Liver (tissue), 9 donors: ENCODE results near the gene PALMD. TPM values are rescaled to one million over a fixed set of nuclear protein-coding genes. Genes with fewer than 3 reads are reported as not detected.

Experiments
- DNase-seq: peaks from one replicate; pipeline ENCODE4 v3.0.0-alpha.2; 2017; ENCODE audit warnings: low spot score
- H3K27ac ChIP-seq, 2 donors: one replicate each; pipeline ENCODE4 v1.7.0; 2013; ENCODE audit warnings: inconsistent platforms in 2 of 2, low read length in 2 of 2, control low read depth in 1 of 2, low read depth in 1 of 2, mild to moderate bottlenecking in 1 of 2
- H3K27me3 ChIP-seq, 4 donors: one replicate each; pipeline versions ENCODE4 v1.6.1 to v1.7.0; 2013; ENCODE audit warnings: low read length in 3 of 4, inconsistent platforms in 1 of 4, mild to moderate bottlenecking in 1 of 4, moderate library complexity in 1 of 4; ENCODE audit not compliant: control insufficient read depth in 4 of 4, insufficient read depth in 4 of 4
- H3K36me3 ChIP-seq, 4 donors: one replicate each; pipeline versions ENCODE4 v1.6.1 to v1.7.0; 2013; ENCODE audit warnings: low read length in 3 of 4, mild to moderate bottlenecking in 3 of 4, low read depth in 1 of 4, moderate library complexity in 1 of 4; ENCODE audit not compliant: control insufficient read depth in 4 of 4, insufficient read depth in 3 of 4
- H3K4me1 ChIP-seq, 4 donors: one replicate each; pipeline versions ENCODE4 v1.6.1 to v1.7.0; 2013; ENCODE audit warnings: low read length in 3 of 4, mild to moderate bottlenecking in 3 of 4, moderate library complexity in 1 of 4; ENCODE audit not compliant: control insufficient read depth in 4 of 4, insufficient read depth in 4 of 4
- H3K4me3 ChIP-seq, 3 donors: one replicate each; pipeline versions ENCODE4 v1.6.1 to v1.7.0; 2013; ENCODE audit warnings: low read length in 3 of 3, control low read depth in 1 of 3, low read depth in 1 of 3, mild to moderate bottlenecking in 1 of 3
- H3K9ac ChIP-seq, 2 donors: one replicate each; pipeline ENCODE4 v1.7.0; 2013; ENCODE audit warnings: low read length in 2 of 2, mild to moderate bottlenecking in 2 of 2, moderate library complexity in 2 of 2, control low read depth in 1 of 2, low read depth in 1 of 2
- H3K9me3 ChIP-seq, 4 donors: one replicate each; pipeline versions ENCODE4 v1.6.1 to v1.7.0; 2013; ENCODE audit warnings: low read length in 3 of 4; ENCODE audit not compliant: control insufficient read depth in 4 of 4
- ATF3 ChIP-seq: IDR thresholded peaks from 2 replicates; pipeline ENCODE4 v1.6.1; 2016; ENCODE audit warnings: antibody characterized with exemption
- CTCF ChIP-seq: fragments of 150-350 bp; IDR thresholded peaks from 2 replicates; pipeline ENCODE4 v1.5.1; 2017; ENCODE audit warnings: improper control_type of control experiment, low read depth, low read length; ENCODE audit not compliant: missing input control
- EGR1 ChIP-seq, 2 donors: IDR thresholded peaks; 2 replicates each; pipeline ENCODE4 v1.6.1; 2016 to 2018; ENCODE audit warnings: antibody characterized with exemption in 2 of 2, low read depth in 2 of 2
- FOXA1 ChIP-seq: IDR thresholded peaks from 2 replicates; pipeline ENCODE4 v1.6.1; 2016; ENCODE audit warnings: antibody characterized with exemption
- FOXA2 ChIP-seq: IDR thresholded peaks from 2 replicates; pipeline ENCODE4 v1.6.1; 2016; ENCODE audit warnings: antibody characterized with exemption
- GABPA ChIP-seq, 2 donors: IDR thresholded peaks in 1 of 2; conservative IDR thresholded peaks in 1 of 2; 2 replicates each; pipeline ENCODE4 v1.6.1; 2016; ENCODE audit warnings: antibody characterized with exemption in 2 of 2, mild to moderate bottlenecking in 1 of 2, moderate library complexity in 1 of 2
- JUND ChIP-seq, 2 donors: IDR thresholded peaks; 2 replicates each; pipeline ENCODE4 v1.6.1; 2016; ENCODE audit warnings: antibody characterized with exemption in 2 of 2
- MAX ChIP-seq: IDR thresholded peaks from 2 replicates; pipeline ENCODE4 v1.6.1; 2016; ENCODE audit warnings: antibody characterized with exemption
- RAD21 ChIP-seq, 2 donors: IDR thresholded peaks; 2 replicates each; pipeline ENCODE4 v1.6.1; 2016; ENCODE audit warnings: antibody characterized with exemption in 2 of 2, mild to moderate bottlenecking in 2 of 2
- REST ChIP-seq: IDR thresholded peaks from 2 replicates; pipeline ENCODE4 v1.6.1; 2016; ENCODE audit warnings: antibody characterized with exemption, mild to moderate bottlenecking
- RXRA ChIP-seq, 2 donors: IDR thresholded peaks; 2 replicates each; pipeline ENCODE4 v1.6.1; 2017 to 2018; ENCODE audit warnings: antibody characterized with exemption in 2 of 2, mild to moderate bottlenecking in 1 of 2
- SP1 ChIP-seq: IDR thresholded peaks from 2 replicates; pipeline ENCODE4 v1.6.1; 2018; ENCODE audit warnings: antibody characterized with exemption, mild to moderate bottlenecking
- TAF1 ChIP-seq: conservative IDR thresholded peaks from 2 replicates; pipeline ENCODE4 v1.6.1; 2016; ENCODE audit warnings: antibody characterized with exemption, mild to moderate bottlenecking
- YY1 ChIP-seq: IDR thresholded peaks from 2 replicates; pipeline ENCODE4 v1.6.1; 2016; ENCODE audit warnings: antibody characterized with exemption, mild to moderate bottlenecking
- ZBTB33 ChIP-seq: IDR thresholded peaks from 2 replicates; pipeline ENCODE4 v1.6.1; 2016; ENCODE audit warnings: antibody characterized with exemption
- WGBS: extraction: QIAGEN DNeasy Blood & Tissue Kit; methylation state at CpG from one replicate; pipeline ENCODE4 v1.1.7; 2013; 5-methylcytosine and 5-hydroxymethylcytosine counted together
- polyA plus RNA-seq, 2 donors: library from polyadenylated mRNA; stranded (reverse) in 1 of 2; unstranded in 1 of 2; fragments of 200-250 nt in 1 of 2; fragments of >200 nt in 1 of 2; fragmentation: Nextera tagmentation in 1 of 2; extraction: Ambion mirVana in 1 of 2; gene quantifications; one replicate each; pipeline versions ENCODE4 v1.2.1 to v1.2.3, GENCODE V29; 2013 to 2015
- total RNA-seq, 2 donors: library from RNA; depleted of rRNA; stranded (reverse); fragments of >200 nt; gene quantifications; one replicate each; pipeline ENCODE4 v1.2.3, GENCODE V29; 2014
- donor health status: healthy.
- donor health status: healthy.
- donor health status: healthy.
- donor health status: healthy.
- donor health status: healthy.

PALMD gene
- total and polyA plus RNA-seq, 4 donors = 9.7 to 24.0 (median 19.5) TPM

GRCh38 chr1:99636647-99637175 lies 9.2 kb upstream of the PALMD start:
- no peaks in the 10 kb centered on the region for H3K36me3 ChIP-seq
- H3K9me3 ChIP-seq = no peaks in the 10 kb centered on the region
- H3K9ac ChIP-seq = no peak overlapping the region
- H3K27ac ChIP-seq = no peak overlapping the region
- TF ChIP-seq ZBTB33 (no peak), YY1 (no peak), MAX (no peak), RXRA (IDR thresholded peaks at IDR 0.05) (no peak), SP1 (no peak), REST (no peak), FOXA2 (no peak), ATF3 (no peak), GABPA (IDR thresholded peaks at IDR 0.05 in 1 of 2, conservative IDR thresholded peaks at IDR 0.05 in 1 of 2) (no peak), FOXA1 (no peak), RAD21 (IDR thresholded peaks at IDR 0.05) (no peak), EGR1 (IDR thresholded peaks at IDR 0.05; ENCODE audit: low read depth in 2 of 2) (no peak), CTCF (no peak), JUND (IDR thresholded peaks at IDR 0.05) (no peak), TAF1 (no peak)
- WGBS = 93% methylated on average over 2 of the region's 2 CpGs
- peaks cover 0 to 8% (median 0%) of the 10 kb centered on the region in 4 donors for H3K4me1 ChIP-seq
- H3K4me3 ChIP-seq = no peak overlapping the region
- H3K27me3 ChIP-seq = no peaks in the 10 kb centered on the region
- no peak for DNase-seq

- H3K27ac ChIP-seq = no peak overlapping the region
- WGBS = 76% methylated on average over 3 of the region's 3 CpGs
These were observed 7.1 kb upstream of the PALMD start for GRCh38 chr1:99638853-99639252.

More at GRCh38 chr1:99638853-99639252, 7.1 kb upstream of the PALMD start:
- no peak for DNase-seq
- no peaks in the 10 kb centered on the region for H3K36me3 ChIP-seq
- no peak for TF ChIP-seq ZBTB33
- no peak for TF ChIP-seq TAF1
- no peaks in the 10 kb centered on the region for H3K9me3 ChIP-seq
- no peaks in the 10 kb centered on the region for H3K27me3 ChIP-seq
- H3K4me1 ChIP-seq = peaks cover 0 to 8% (median 0%) of the 10 kb centered on the region in 4 donors
- no peak overlapping the region for H3K9ac ChIP-seq
- no peak overlapping the region for H3K4me3 ChIP-seq
